ENCODE results near the gene FXYD6. TPM values are rescaled to one million over a fixed set of nuclear protein-coding genes. Genes with fewer than 3 reads are reported as not detected.
"Not testable (repeated sequence)": the region's sequence is repeated elsewhere in the genome, so short reads cannot be mapped to it uniquely, and the experiment has no call there.

Gene FXYD6
- total RNA-seq, 1 donor from 2014 or later: 0.51 TPM

- peak; percentile 45 to 83 for DNase-seq (ENCODE audit: low read depth in 2 of 2)
These were observed 58.2 kb downstream of the FXYD6 start for GRCh38 chr11:117818041-117818873.

GRCh38 chr11:117817368-117818040 lies 59.0 kb downstream of the FXYD6 start:
- DNase-seq (ENCODE audit: low read depth in 2 of 2): peak; percentile 57 to 78

- DNase-seq (ENCODE audit: low read depth in 2 of 2): no peak
These were observed 59.6 kb downstream of the FXYD6 start for GRCh38 chr11:117816846-117817367.

- no peak for DNase-seq (ENCODE audit: low read depth in 2 of 2)
These were observed 60.2 kb downstream of the FXYD6 start for GRCh38 chr11:117816151-117816741.

- DNase-seq (ENCODE audit: low read depth in 2 of 2): no peak
These were observed 61.1 kb downstream of the FXYD6 start for GRCh38 chr11:117815262-117815803.

- DNase-seq (ENCODE audit: low read depth in 2 of 2): peak in 1 of 2 donors; percentile 19
These were observed 61.6 kb downstream of the FXYD6 start for GRCh38 chr11:117814766-117815261.

GRCh38 chr11:117814204-117814765 lies 62.2 kb downstream of the FXYD6 start:
- no peak for DNase-seq (ENCODE audit: low read depth in 2 of 2)

GRCh38 chr11:117810056-117810451 lies 66.4 kb downstream of the FXYD6 start:
- DNase-seq (ENCODE audit: low read depth in 2 of 2): not testable (repeated sequence)

- peak in 1 of 2 donors; percentile 35 for DNase-seq (ENCODE audit: low read depth in 2 of 2)
These were observed 67.0 kb downstream of the FXYD6 start for GRCh38 chr11:117809236-117810055.

- no peak for DNase-seq (ENCODE audit: low read depth in 2 of 2)
These were observed 67.7 kb downstream of the FXYD6 start for GRCh38 chr11:117808784-117809183.

GRCh38 chr11:117807482-117808327 lies 68.8 kb downstream of the FXYD6 start:
- DNase-seq (ENCODE audit: low read depth in 2 of 2): peak in 1 of 2 donors; percentile 62

GRCh38 chr11:117806846-117807245 lies 69.6 kb downstream of the FXYD6 start:
- no peak for DNase-seq (ENCODE audit: low read depth in 2 of 2)

- DNase-seq (ENCODE audit: low read depth in 2 of 2): no peak
These were observed 71.4 kb downstream of the FXYD6 start for GRCh38 chr11:117805045-117805444.

GRCh38 chr11:117803896-117804295 lies 72.6 kb downstream of the FXYD6 start:
- DNase-seq (ENCODE audit: low read depth in 2 of 2): no peak

GRCh38 chr11:117799634-117800033 lies 76.8 kb downstream of the FXYD6 start:
- DNase-seq (ENCODE audit: low read depth in 2 of 2): no peak

- no peak for DNase-seq (ENCODE audit: low read depth in 2 of 2)
These were observed 79.5 kb downstream of the FXYD6 start, which contains the start of gene DSCAML1 for GRCh38 chr11:117796872-117797529. DSCAML1 (minus strand) TSS chr11:117797216; CDS start chr11:117797079, 137 bp downstream.

- no peak for DNase-seq (ENCODE audit: low read depth in 2 of 2)
These were observed 80.0 kb downstream of the FXYD6 start for GRCh38 chr11:117796456-117796871.

- no peak for DNase-seq (ENCODE audit: low read depth in 2 of 2)
These were observed 80.6 kb downstream of the FXYD6 start for GRCh38 chr11:117795638-117796455.
